Lower lobe of right lung (tissue), 2 donors: ENCODE measurements around the gene SPO11. TPM values are rescaled to one million over a fixed set of nuclear protein-coding genes. Genes with fewer than 3 reads are reported as not detected.

Experiments used
- ATAC-seq, 2 donors: fragments of 200-7000 bp; cut with Tn5 transposase; one replicate each; pipeline ENCODE4 v1.9.1; 2020 to 2022; ENCODE audit warnings: mild to moderate bottlenecking in 2 of 2, moderate library complexity in 2 of 2
- DNase-seq: peaks from one replicate; pipeline ENCODE4 v3.0.0-alpha.2; 2020
- H3K27ac ChIP-seq: fragments of 200-600 bp; one replicate; pipeline ENCODE4 v1.8.0; 2022
- H3K27me3 ChIP-seq: fragments of 200-600 bp; one replicate; pipeline ENCODE4 v1.8.0; 2022; ENCODE audit warnings: low read depth
- H3K36me3 ChIP-seq: fragments of 200-600 bp; one replicate; pipeline ENCODE4 v1.8.0; 2022; ENCODE audit warnings: mild to moderate bottlenecking
- H3K4me1 ChIP-seq: fragments of 200-600 bp; one replicate; pipeline ENCODE4 v1.8.0; 2022
- H3K4me3 ChIP-seq: fragments of 200-600 bp; one replicate; pipeline ENCODE4 v1.8.0; 2022; ENCODE audit warnings: mild to moderate bottlenecking
- H3K9me3 ChIP-seq: fragments of 200-600 bp; one replicate; pipeline ENCODE4 v1.8.0; 2022
- intact Hi-C: fragments of 100-400 bp; cut with DNase I; formaldehyde crosslinking; loops from one replicate; pipeline ENCODE4 v1.11.0; 2022
- total RNA-seq: library from RNA; stranded (reverse); fragmentation: NEBNext Ultra II Directional; extraction: Animal tissue kit (Norgen Biotek cat#: 25700); gene quantifications from one replicate; pipeline ENCODE4 v1.2.1, GENCODE V29; 2021
- TF ChIP-seq, protein P1 (sequence below): fragments of 200-600 bp; IDR thresholded peaks from one replicate; pipeline ENCODE4 v1.8.0; 2022; ENCODE audit warnings: antibody characterized with exemption, mild to moderate bottlenecking
- donor health status: DM: no; HTN: yes; CAD: no; lungs with severe emphysema.

Gene SPO11
- total RNA-seq, 1 donor from 2014 or later, result not detected

DNA sequence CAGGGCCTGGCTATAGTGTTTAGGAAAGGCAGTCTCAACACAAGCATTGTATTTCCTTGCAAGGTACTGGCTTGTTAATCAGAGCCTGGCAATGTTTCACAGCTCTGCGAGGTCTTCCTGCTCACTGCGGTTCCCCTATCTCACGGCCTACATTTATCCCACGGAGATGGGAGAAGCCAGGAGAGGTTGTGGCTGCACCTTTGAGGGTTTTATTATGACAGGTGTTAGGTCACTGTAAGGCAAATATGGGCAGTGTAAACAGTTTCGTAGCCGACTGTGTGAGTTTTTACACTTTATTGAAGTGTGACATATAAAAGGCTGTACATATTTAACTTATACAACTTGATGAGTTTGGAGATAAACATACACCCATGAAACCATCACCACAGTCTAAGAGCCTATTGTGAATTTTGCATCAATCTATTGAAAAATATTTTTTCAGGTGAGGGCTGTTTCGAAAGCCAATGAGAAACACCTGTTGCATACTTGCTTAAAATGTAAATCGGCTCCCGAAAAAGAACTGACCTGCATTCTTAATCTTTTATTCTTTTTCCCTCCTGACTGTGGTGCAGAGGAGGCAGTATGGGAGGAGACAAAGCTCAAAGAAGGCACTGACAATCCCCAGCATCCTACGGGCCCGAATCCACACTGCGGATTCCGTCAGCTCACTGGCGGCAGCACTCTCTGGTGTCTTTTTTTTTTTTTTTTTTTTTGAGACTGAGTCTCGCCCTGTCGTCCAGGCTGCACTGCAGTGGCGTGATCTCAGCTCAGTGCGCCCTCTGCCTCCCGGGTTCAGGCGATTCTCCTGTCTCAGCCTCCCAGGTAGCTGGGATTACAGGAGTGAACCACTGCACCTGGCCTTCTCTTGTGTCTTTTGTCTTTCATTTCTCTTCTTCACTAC, 54.1 kb downstream of the SPO11 start:
- no peak overlapping the region for H3K27ac ChIP-seq
- no peaks in the 10 kb centered on the region for H3K27me3 ChIP-seq
- intact Hi-C loops, result loop anchor here (5.0 kb wide), 1 partner anchor 114 kb away; no protein-coding TSS in a partner anchor
- no peak for ATAC-seq
- H3K9me3 ChIP-seq, result no peaks in the 10 kb centered on the region
- peaks cover 15% of the 10 kb centered on the region for H3K36me3 ChIP-seq
- H3K4me1 ChIP-seq, result peaks cover 14% of the 10 kb centered on the region
- H3K4me3 ChIP-seq, result no peak overlapping the region
- TF ChIP-seq, protein P1, sequence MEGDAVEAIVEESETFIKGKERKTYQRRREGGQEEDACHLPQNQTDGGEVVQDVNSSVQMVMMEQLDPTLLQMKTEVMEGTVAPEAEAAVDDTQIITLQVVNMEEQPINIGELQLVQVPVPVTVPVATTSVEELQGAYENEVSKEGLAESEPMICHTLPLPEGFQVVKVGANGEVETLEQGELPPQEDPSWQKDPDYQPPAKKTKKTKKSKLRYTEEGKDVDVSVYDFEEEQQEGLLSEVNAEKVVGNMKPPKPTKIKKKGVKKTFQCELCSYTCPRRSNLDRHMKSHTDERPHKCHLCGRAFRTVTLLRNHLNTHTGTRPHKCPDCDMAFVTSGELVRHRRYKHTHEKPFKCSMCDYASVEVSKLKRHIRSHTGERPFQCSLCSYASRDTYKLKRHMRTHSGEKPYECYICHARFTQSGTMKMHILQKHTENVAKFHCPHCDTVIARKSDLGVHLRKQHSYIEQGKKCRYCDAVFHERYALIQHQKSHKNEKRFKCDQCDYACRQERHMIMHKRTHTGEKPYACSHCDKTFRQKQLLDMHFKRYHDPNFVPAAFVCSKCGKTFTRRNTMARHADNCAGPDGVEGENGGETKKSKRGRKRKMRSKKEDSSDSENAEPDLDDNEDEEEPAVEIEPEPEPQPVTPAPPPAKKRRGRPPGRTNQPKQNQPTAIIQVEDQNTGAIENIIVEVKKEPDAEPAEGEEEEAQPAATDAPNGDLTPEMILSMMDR, result no peak
- DNase-seq, result no peak

DNA sequence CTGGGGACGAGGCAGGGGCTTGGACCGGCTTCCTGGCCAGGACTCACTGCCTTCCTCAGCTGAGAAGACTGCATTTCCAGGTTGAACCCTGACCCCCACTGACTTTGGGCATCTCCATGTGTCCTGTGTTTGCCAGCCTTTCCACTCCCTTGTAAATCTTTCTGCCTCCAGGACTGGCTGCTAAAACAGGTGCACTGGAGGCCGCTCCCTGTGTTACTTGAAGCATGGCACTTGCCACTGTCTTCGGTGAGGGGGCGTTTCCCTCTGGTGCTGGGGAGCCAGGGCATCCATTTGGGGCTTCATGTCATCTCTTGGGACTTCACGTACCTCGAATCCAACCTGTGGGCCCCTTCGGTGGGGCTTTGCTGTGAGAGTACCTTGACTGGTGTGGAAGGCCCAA, 54.9 kb downstream of the SPO11 start:
- DNase-seq, result no peak
- intact Hi-C loops, result loop anchor here (5.0 kb wide), 1 partner anchor 113 kb away; no protein-coding TSS in a partner anchor
- Histone ChIP-seq H3K4me3 (no peak overlapping the region), H3K9me3 (no peaks in the 10 kb centered on the region), H3K27ac (peak overlapping the region; percentile 73), H3K36me3 (peaks cover 15% of the 10 kb centered on the region), H3K4me1 (peaks cover 19% of the 10 kb centered on the region), H3K27me3 (no peaks in the 10 kb centered on the region)
- TF ChIP-seq, protein P1, result no peak
- no peak for ATAC-seq

DNA sequence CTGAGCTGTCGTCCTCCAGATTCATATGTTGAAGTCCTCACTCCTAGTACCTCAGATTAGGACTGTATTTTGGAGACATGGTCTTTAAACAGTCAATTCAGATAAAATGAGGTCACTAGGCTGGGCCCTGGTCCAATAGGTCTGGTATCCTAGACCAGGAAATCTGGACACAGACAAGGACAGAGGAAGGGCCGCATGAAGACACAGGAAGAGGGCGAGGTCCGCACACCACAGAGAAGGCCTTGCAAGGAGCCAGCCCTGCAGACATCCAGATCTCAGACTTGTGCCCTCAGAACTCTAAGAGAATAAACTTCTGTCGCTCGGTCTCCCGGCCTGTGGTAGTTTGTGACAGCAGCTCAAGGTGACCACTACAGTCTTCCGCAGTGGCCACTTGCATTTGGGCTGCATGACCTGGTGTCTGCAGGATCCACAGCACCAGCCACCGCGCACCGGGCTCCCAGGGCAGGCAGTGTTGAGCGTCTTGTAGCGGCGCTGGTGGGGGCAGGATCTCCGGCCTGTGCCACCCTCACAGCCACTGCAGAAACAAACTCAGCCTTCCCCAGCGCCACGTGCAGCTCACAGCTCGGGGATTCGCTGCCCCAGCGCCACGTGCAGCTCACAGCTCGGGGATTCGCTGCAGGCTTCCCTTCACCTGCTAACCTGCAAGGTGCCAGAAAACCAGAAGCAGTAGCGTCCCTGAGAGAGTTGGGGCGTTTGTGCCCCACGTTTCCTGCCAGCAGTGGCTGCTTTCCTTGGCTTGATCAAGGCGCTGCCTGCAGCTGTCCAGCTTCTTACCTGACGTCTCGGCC, 55.6 kb downstream of the SPO11 start:
- intact Hi-C loops, result loop anchor here (5.0 kb wide), 1 partner anchor 112 kb away; no protein-coding TSS in a partner anchor
- H3K27ac ChIP-seq, result peak overlapping the region; percentile 73
- no peak for ATAC-seq

DNA sequence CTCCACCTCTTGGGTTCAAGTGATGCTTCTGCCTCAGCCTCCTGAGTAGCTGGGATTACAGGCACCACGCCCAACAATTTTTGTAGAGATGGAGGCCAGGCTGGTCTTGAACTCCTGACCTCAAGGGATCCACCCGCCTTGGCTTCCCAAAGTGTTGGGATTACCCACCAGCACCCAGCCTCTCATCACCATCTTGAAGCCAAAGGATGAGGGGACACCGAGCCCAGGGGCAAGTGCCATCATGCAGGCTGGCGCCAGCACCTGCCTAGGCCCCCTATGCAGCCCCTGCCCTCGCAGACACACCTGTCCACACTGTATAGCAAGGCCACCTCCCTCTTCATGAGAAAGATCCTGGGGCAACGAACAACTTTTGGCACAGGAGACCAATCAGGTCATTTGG, 56.3 kb downstream of the SPO11 start:
- H3K36me3 ChIP-seq, result peaks cover 5% of the 10 kb centered on the region
- TF ChIP-seq, protein P1, result no peak
- no peak overlapping the region for H3K4me3 ChIP-seq
- peak overlapping the region; percentile 73 for H3K27ac ChIP-seq
- intact Hi-C loops, result no loop called here
- H3K4me1 ChIP-seq, result peaks cover 33% of the 10 kb centered on the region
- ATAC-seq (no peak), DNase-seq (no peak)
- no peaks in the 10 kb centered on the region for H3K9me3 ChIP-seq
- no peaks in the 10 kb centered on the region for H3K27me3 ChIP-seq

More for the DNA sequence above, 55.6 kb downstream of the SPO11 start:
- TF ChIP-seq, protein P1, result no peak
- Histone ChIP-seq H3K9me3 (no peaks in the 10 kb centered on the region), H3K4me3 (no peak overlapping the region), H3K36me3 (peaks cover 13% of the 10 kb centered on the region), H3K4me1 (peaks cover 26% of the 10 kb centered on the region), H3K27me3 (no peaks in the 10 kb centered on the region)
- no peak for DNase-seq

DNA sequence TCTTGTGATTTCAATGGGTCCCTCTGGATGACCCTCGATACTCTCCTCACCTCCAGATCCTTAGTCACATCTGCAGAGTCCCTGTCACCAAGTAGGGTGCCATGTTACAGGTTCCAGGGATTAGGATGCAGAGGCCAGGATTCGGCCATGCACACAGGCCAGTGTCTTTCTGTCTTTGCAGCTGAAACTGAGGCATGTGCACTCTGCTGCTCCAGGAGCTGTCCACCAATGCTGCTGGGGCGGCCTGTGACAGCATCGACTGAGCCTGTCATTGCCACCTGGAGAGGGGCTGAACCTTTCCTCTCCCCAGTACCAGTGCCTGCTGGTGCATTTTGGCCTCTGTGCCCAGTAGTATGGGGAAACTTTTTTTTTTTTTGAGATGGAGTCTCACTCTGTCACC, 57.2 kb downstream of the SPO11 start:
- no peak for DNase-seq
- H3K9me3 ChIP-seq, result no peaks in the 10 kb centered on the region
- ATAC-seq, result no peak

More for the DNA sequence above, 57.2 kb downstream of the SPO11 start:
- peaks cover 34% of the 10 kb centered on the region for H3K4me1 ChIP-seq
- intact Hi-C loops, result no loop called here
- H3K27me3 ChIP-seq, result no peaks in the 10 kb centered on the region
- no peak overlapping the region for H3K4me3 ChIP-seq
- TF ChIP-seq, protein P1, result no peak
- H3K36me3 ChIP-seq, result no peaks in the 10 kb centered on the region
- no peak overlapping the region for H3K27ac ChIP-seq
